Spleen (tissue), 11 donors: ENCODE results near the gene LARP4B. TPM values are rescaled to one million over a fixed set of nuclear protein-coding genes. Genes with fewer than 3 reads are reported as not detected.

Experiments used
- DNase-seq: peaks from one replicate; pipeline ENCODE4 v3.0.0-alpha.2; 2020
- H3K27ac ChIP-seq, 8 donors: fragments of 200-600 bp; sonication (generic) in 7 of 8; 1 replicate in 4 of 8; 2 replicates in 4 of 8; pipeline versions ENCODE4 v1.5.0 to v1.8.0; 2016 to 2021; ENCODE audit warnings: inconsistent platforms in 4 of 8, mild to moderate bottlenecking in 4 of 8, moderate library complexity in 1 of 8
- H3K27me3 ChIP-seq, 7 donors: fragments of 200-600 bp; sonication (generic) in 6 of 7; replicated peaks in 1 of 7; 1 replicate in 4 of 7; 2 replicates in 3 of 7; pipeline versions ENCODE4 v1.5.0 to v1.8.0; 2016 to 2021; ENCODE audit warnings: inconsistent platforms in 3 of 7, mild to moderate bottlenecking in 1 of 7
- H3K36me3 ChIP-seq, 6 donors: fragments of 200-600 bp; sonication (generic) in 5 of 6; 1 replicate in 4 of 6; 2 replicates in 2 of 6; pipeline versions ENCODE4 v1.5.0 to v1.8.0; 2016 to 2021; ENCODE audit warnings: inconsistent platforms in 2 of 6
- H3K4me1 ChIP-seq, 6 donors: fragments of 200-600 bp; sonication (generic) in 5 of 6; 1 replicate in 3 of 6; 2 replicates in 3 of 6; pipeline versions ENCODE4 v1.5.0 to v1.8.0; 2016 to 2021; ENCODE audit warnings: inconsistent platforms in 3 of 6
- H3K4me3 ChIP-seq, 8 donors: fragments of 200-600 bp; sonication (generic) in 7 of 8; 1 replicate in 4 of 8; 2 replicates in 4 of 8; pipeline versions ENCODE4 v1.5.0 to v1.8.0; 2016 to 2021; ENCODE audit warnings: inconsistent platforms in 4 of 8, mild to moderate bottlenecking in 4 of 8, moderate library complexity in 2 of 8
- H3K9me3 ChIP-seq, 8 donors: fragments of 200-600 bp; sonication (generic) in 7 of 8; 1 replicate in 4 of 8; 2 replicates in 4 of 8; pipeline versions ENCODE4 v1.5.0 to v1.8.0; 2016 to 2021; ENCODE audit warnings: inconsistent platforms in 4 of 8
- CTCF ChIP-seq, 11 experiments: fragments of 200-600 bp in 7 of 11; fragments of 450-650 bp in 4 of 11; sonication (generic) in 4 of 11; IDR thresholded peaks in 8 of 11; conservative IDR thresholded peaks in 3 of 11; 1 replicate in 7 of 11; 2 replicates in 4 of 11; pipeline versions ENCODE4 v1.4.0 to v1.8.0; 2016 to 2021; ENCODE audit warnings: antibody characterized with exemption in 11 of 11, inconsistent platforms in 4 of 11, mild to moderate bottlenecking in 1 of 11
- POLR2A ChIP-seq, 3 donors: fragments of 450-650 bp; IDR thresholded peaks; one replicate each; pipeline ENCODE4 v1.5.1; 2017; ENCODE audit warnings: antibody characterized with exemption in 3 of 3, mild to moderate bottlenecking in 1 of 3
- POLR2AphosphoS5 ChIP-seq, 3 donors: sonication (generic); formaldehyde crosslinking; IDR thresholded peaks; one replicate each; pipeline ENCODE4 v1.5.1; 2017; ENCODE audit warnings: antibody characterized with exemption in 3 of 3
- WGBS, 5 donors: extraction: QIAGEN DNeasy Blood & Tissue Kit in 3 of 5; methylation state at CpG; one replicate each; pipeline versions ENCODE4 v1.1.5 to v1.1.7; 2013 to 2018; 5-methylcytosine and 5-hydroxymethylcytosine counted together
- intact Hi-C: fragments of 100-400 bp; cut with DNase I; formaldehyde crosslinking; loops from one replicate; pipeline ENCODE4 v1.15.0; 2023; ENCODE audit warnings: low total_unique reads
- polyA plus RNA-seq, 3 donors: library from polyadenylated mRNA; stranded (reverse); fragments of 200-250 nt; gene quantifications; one replicate each; pipeline ENCODE4 v1.2.1, GENCODE V29; 2013
- total RNA-seq, 7 donors: library from RNA; depleted of rRNA in 3 of 7; stranded (reverse); fragments of >200 nt in 3 of 7; fragmentation: NEBNext Ultra II Directional in 4 of 7; extraction: Animal tissue kit (Norgen Biotek cat#: 25700) in 4 of 7; gene quantifications; one replicate each; pipeline versions ENCODE4 v1.1.0 to v1.2.1, GENCODE V29; 2016 to 2021
- donor health status: healthy with polysubstance abuse.
- donor health status: DM: no; HTN: no; CAD: no; lungs with moderate emphysema.
- donor health status: DM: no; HTN: no; CAD: no.
- donor health status: Bipolar disorder and iron deficiency.
- donor health status: healthy.
- donor health status: DM: no; HTN: no; CAD: no.
- donor health status: DM: yes; HTN: yes; CAD: no.

Gene LARP4B
- total and polyA plus RNA-seq, 10 donors, result 12.7 to 163 (median 88.7) TPM

GRCh38 chr10:841535-841934, 90.0 kb downstream of the LARP4B start:
- WGBS, 5 donors, result 85 to 99% (median 94%) methylated on average over 5 of the region's 5 CpGs
- Histone ChIP-seq H3K9me3 (no peaks in the 10 kb centered on the region), H3K27me3 (no peaks in the 10 kb centered on the region), H3K4me1 (peaks cover 0 to 26% (median 10%) of the 10 kb centered on the region in 6 donors), H3K27ac (no peak overlapping the region), H3K4me3 (no peak overlapping the region), H3K36me3 (peaks cover 0 to 100% (median 54%) of the 10 kb centered on the region in 6 donors)
- intact Hi-C loops, result no loop called here
- no peak for TF ChIP-seq POLR2A (IDR thresholded peaks at IDR 0.05)
- TF ChIP-seq CTCF (IDR thresholded peaks at IDR 0.05 in 8 of 11, conservative IDR thresholded peaks at IDR 0.05 in 3 of 11), result no peak
- TF ChIP-seq POLR2AphosphoS5 (IDR thresholded peaks at IDR 0.05), result no peak
- DNase-seq, result no peak

GRCh38 chr10:839550-840205, 91.8 kb downstream of the LARP4B start:
- DNase-seq, result no peak
- intact Hi-C loops, result no loop called here
- 76 to 93% (median 87%) methylated on average over 9 of the region's 9 CpGs for WGBS, 5 donors
- Histone ChIP-seq H3K4me3 (no peak overlapping the region), H3K4me1 (peaks cover 0 to 7% (median 0%) of the 10 kb centered on the region in 6 donors), H3K9me3 (no peaks in the 10 kb centered on the region), H3K36me3 (peaks cover 0 to 100% (median 72%) of the 10 kb centered on the region in 6 donors), H3K27ac (no peak overlapping the region), H3K27me3 (no peaks in the 10 kb centered on the region)
- TF ChIP-seq CTCF (IDR thresholded peaks at IDR 0.05 in 8 of 11, conservative IDR thresholded peaks at IDR 0.05 in 3 of 11) (no peak), POLR2A (IDR thresholded peaks at IDR 0.05) (no peak), POLR2AphosphoS5 (IDR thresholded peaks at IDR 0.05) (no peak)

GRCh38 chr10:836782-837181, 94.7 kb downstream of the LARP4B start:
- no peak for DNase-seq
- Histone ChIP-seq H3K27ac (no peak overlapping the region), H3K9me3 (no peaks in the 10 kb centered on the region), H3K4me1 (no peaks in the 10 kb centered on the region), H3K4me3 (no peak overlapping the region), H3K27me3 (no peaks in the 10 kb centered on the region), H3K36me3 (peaks cover 0 to 100% (median 57%) of the 10 kb centered on the region in 6 donors)
- intact Hi-C loops, result no loop called here
- 82 to 87% (median 86%) methylated on average over 7 of the region's 7 CpGs for WGBS, 5 donors
- no peak for TF ChIP-seq POLR2AphosphoS5 (IDR thresholded peaks at IDR 0.05)
- TF ChIP-seq POLR2A (IDR thresholded peaks at IDR 0.05), result no peak
- TF ChIP-seq CTCF (IDR thresholded peaks at IDR 0.05 in 8 of 11, conservative IDR thresholded peaks at IDR 0.05 in 3 of 11), result no peak

GRCh38 chr10:834493-834892, 97.0 kb downstream of the LARP4B start:
- 93 to 99% (median 96%) methylated on average over 5 of the region's 5 CpGs for WGBS, 5 donors
- H3K36me3 ChIP-seq, result peaks cover 0 to 100% (median 40%) of the 10 kb centered on the region in 6 donors
- H3K9me3 ChIP-seq, result no peaks in the 10 kb centered on the region
- intact Hi-C loops, result no loop called here
- no peak for DNase-seq
- H3K4me3 ChIP-seq, result no peak overlapping the region
- H3K27me3 ChIP-seq, result no peaks in the 10 kb centered on the region
- no peak for TF ChIP-seq POLR2A (IDR thresholded peaks at IDR 0.05)
- TF ChIP-seq CTCF (IDR thresholded peaks at IDR 0.05 in 8 of 11, conservative IDR thresholded peaks at IDR 0.05 in 3 of 11), result no peak
- no peak for TF ChIP-seq POLR2AphosphoS5 (IDR thresholded peaks at IDR 0.05)
- no peaks in the 10 kb centered on the region for H3K4me1 ChIP-seq
- no peak overlapping the region for H3K27ac ChIP-seq
